K562 (cell line): Measurements from ENCODE around the gene EFNA2. TPM values are rescaled to one million over a fixed set of nuclear protein-coding genes. Genes with fewer than 3 reads are reported as not detected.

Source experiments
- ARHGAP35 ChIP-seq: fragments of 450-650 bp; IDR thresholded peaks from 2 replicates; pipeline ENCODE4 v1.6.1; 2018; ENCODE audit not compliant: partially characterized antibody
- BCLAF1 ChIP-seq, 2 experiments: fragments of 450-650 bp in 1 of 2; IDR thresholded peaks; 2 replicates each; pipeline ENCODE4 v1.6.1; 2011 to 2017; ENCODE audit warnings: low read depth in 2 of 2, antibody characterized with exemption in 1 of 2, borderline replicate concordance in 1 of 2, low read length in 1 of 2, mild to moderate bottlenecking in 1 of 2, mixed read lengths in 1 of 2; ENCODE audit not compliant: control insufficient read depth in 1 of 2
- CXXC5 ChIP-seq: fragments of 250-450 bp; sonication (Bioruptor Pico); IDR thresholded peaks from 2 replicates; pipeline ENCODE4 v1.8.0; 2022; ENCODE audit warnings: inconsistent platforms, mild to moderate bottlenecking, moderate library complexity
- FOXK2 ChIP-seq, 2 experiments: fragments of 450-650 bp; IDR thresholded peaks in 1 of 2; conservative IDR thresholded peaks in 1 of 2; 2 replicates each; pipeline ENCODE4 v1.6.1; 2016; ENCODE audit warnings: low read depth in 2 of 2, mild to moderate bottlenecking in 1 of 2
- HDGF ChIP-seq: fragments of 450-650 bp; IDR thresholded peaks from 2 replicates; pipeline ENCODE4 v1.6.1; 2016
- IRF2 ChIP-seq: sonication (generic); formaldehyde crosslinking; IDR thresholded peaks from 2 replicates; pipeline ENCODE4 v1.8.1; 2022; ENCODE audit warnings: mild to moderate bottlenecking, missing genetic modification reagents
- MXD1 ChIP-seq: fragments of 250-450 bp; sonication (Bioruptor Pico); IDR thresholded peaks from 2 replicates; pipeline ENCODE4 v1.8.0; 2021; ENCODE audit warnings: borderline replicate concordance, mild to moderate bottlenecking, moderate library complexity; ENCODE audit not compliant: poor library complexity, severe bottlenecking
- NELFE ChIP-seq: IDR thresholded peaks from 2 replicates; pipeline ENCODE4 v1.6.1; 2011; ENCODE audit warnings: mild to moderate bottlenecking; ENCODE audit not compliant: insufficient read depth, insufficient read length
- NR0B1 ChIP-seq: fragments of 450-650 bp; IDR thresholded peaks from one replicate; pipeline ENCODE4 v1.6.1; 2018; ENCODE audit warnings: mild to moderate bottlenecking, moderate library complexity; ENCODE audit not compliant: partially characterized antibody
- REST ChIP-seq, 2 experiments: fragments of 450-650 bp; formaldehyde crosslinking in 1 of 2; IDR thresholded peaks; 2 replicates each; pipeline versions ENCODE4 v1.4.0 to v1.6.1; 2014 to 2020; ENCODE audit warnings: mild to moderate bottlenecking in 2 of 2, borderline replicate concordance in 1 of 2, low read depth in 1 of 2
- TAF15 ChIP-seq: fragments of 200-400 bp; formaldehyde crosslinking; IDR thresholded peaks from 2 replicates; pipeline ENCODE4 v1.6.1; 2017; ENCODE audit warnings: mild to moderate bottlenecking, low read depth, low read length, moderate library complexity
- ZFX ChIP-seq: sonication (generic); formaldehyde crosslinking; IDR thresholded peaks from 2 replicates; pipeline ENCODE4 v1.8.0; 2022; ENCODE audit warnings: mild to moderate bottlenecking, missing genetic modification reagents, moderate library complexity
- polyA plus RNA-seq, 8 experiments: library from polyadenylated mRNA; depleted of rRNA in 4 of 8; stranded (reverse) in 5 of 8; unstranded in 3 of 8; fragments of >200 nt; fragmentation: Nextera tagmentation in 2 of 8; fragmentation: Illumina TruSeq in 1 of 8; extraction: Ambion mirVana in 2 of 8; extraction: Trizol in 1 of 8; gene quantifications; 2 replicates each; pipeline versions ENCODE4 v1.2.1 to v1.2.3, GENCODE V29; 2011 to 2014; ENCODE audit warnings: inconsistent platforms in 1 of 8, missing spikeins in 1 of 8
- total RNA-seq, 7 experiments: library from RNA; depleted of rRNA in 6 of 7; stranded (reverse); fragments of >200 nt in 6 of 7; fragmentation: Illumina TruSeq in 2 of 7; extraction: Trizol in 2 of 7; gene quantifications; 2 replicates each; pipeline versions ENCODE4 v1.2.1 to v1.2.3, GENCODE V29; 2011 to 2021; ENCODE audit warnings: low replicate concordance in 1 of 7

EFNA2 gene
- total and polyA plus RNA-seq, 9 of the 15 experiments (the other 6 are each of a cell fraction or from before 2014, with no cell fraction given): 0.11 to 0.44 (median 0.15) TPM; not detected in 6

GRCh38 chr19:1268226-1269064 lies 17.2 kb upstream of the EFNA2 start (continued):
- TF ChIP-seq BCLAF1 (IDR thresholded peaks at IDR 0.05; ENCODE audit: borderline replicate concordance in 1 of 2, control insufficient read depth in 1 of 2, low read depth in 2 of 2, low read length in 1 of 2) (no peak), ARHGAP35 (peak; percentile 17), TAF15 (no peak), NELFE (no peak), HDGF (0 out of 2 replicates have a peak, but pooled peaks have one; percentile 17), ZFX (CRISPR knock-in tag) (peak; percentile 50), REST (IDR thresholded peaks at IDR 0.05; ENCODE audit: borderline replicate concordance) (no peak), REST (CRISPR knock-in tag; IDR thresholded peaks at IDR 0.05; ENCODE audit: low read depth) (no peak), CXXC5 (no peak), MXD1 (CRISPR knock-in tag) (no peak), FOXK2 (conservative IDR thresholded peaks at IDR 0.05 in 1 of 2, IDR thresholded peaks at IDR 0.05 in 1 of 2; ENCODE audit: low read depth in 2 of 2) (no peak), IRF2 (CRISPR knock-in tag) (no peak), NR0B1 (no peak)
